ENCODE measurements around the gene KCNK7.
"Not testable (repeated sequence)": the region's sequence is repeated elsewhere in the genome, so short reads cannot be mapped to it uniquely, and the experiment has no call there.

Gene KCNK7

DNA sequence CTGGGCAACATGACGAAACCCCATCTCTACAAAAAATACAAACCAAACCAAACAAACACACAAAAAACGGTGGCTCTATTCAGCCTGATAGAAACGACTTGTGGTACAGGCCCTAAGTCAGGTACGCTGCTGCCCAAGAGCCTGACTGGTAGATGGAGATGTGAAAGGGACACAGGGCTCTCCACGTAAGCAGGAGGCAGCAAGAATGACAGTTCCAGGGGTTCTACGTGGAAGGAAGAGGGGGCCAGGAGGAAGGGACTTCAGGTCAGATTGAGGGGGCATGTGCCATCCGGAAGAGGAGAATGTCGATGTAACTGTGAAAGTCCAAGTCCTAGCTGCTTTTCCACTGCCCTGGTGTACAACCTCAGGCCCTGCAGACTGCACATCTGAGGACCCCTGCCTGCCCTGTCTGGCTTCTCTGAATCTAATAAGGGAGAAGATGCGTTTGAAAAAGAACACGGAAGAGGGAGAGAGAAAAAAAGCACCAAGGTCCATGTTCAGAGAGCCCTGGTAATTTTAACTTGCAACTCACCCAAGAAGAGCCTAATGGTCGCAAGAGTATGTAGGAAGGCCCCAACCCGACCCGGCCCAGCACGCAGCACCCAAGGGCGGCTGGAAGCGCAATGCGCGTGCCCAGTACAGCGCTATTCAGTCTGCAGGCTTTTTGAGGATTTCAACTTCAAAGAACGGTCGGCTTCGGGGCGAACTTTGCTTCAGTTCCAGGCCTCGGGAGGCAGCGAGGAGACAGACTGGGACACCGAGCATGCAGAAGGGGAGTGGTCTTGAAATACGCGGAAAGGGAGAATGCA lies 26.2 kb downstream of the KCNK7 start:
- Histone ChIP-seq H3K4me2 (ENCODE audit: low read length) (peak overlapping the region; percentile 87), H4K12ac (ENCODE audit: low read depth, low read length) (peak overlapping the region; percentile 6), H3K79me1 (ENCODE audit: low read length) (peaks cover 17% of the 10 kb centered on the region), H4K8ac (ENCODE audit: low read depth, low read length) (peak overlapping the region; percentile 89), H2BK5ac (ENCODE audit: low read depth, low read length, poor library complexity) (peak overlapping the region; percentile 74), H2AFZ (ENCODE audit: insufficient read depth, low read length, poor library complexity) (peak overlapping the region; percentile 75), H3K4me3 (ENCODE audit: low read depth, low read length) (peak overlapping the region; percentile 99), H3K4me1 (ENCODE audit: control insufficient read depth in 1 of 2, insufficient read depth in 2 of 2, low read length in 2 of 2) (peaks cover 24 to 28% of the 10 kb centered on the region in 2 experiments), H2BK120ac (ENCODE audit: insufficient read depth, low read length, poor library complexity) (peak overlapping the region; percentile 62), H3K9ac (ENCODE audit: low read length) (peak overlapping the region; percentile 77), H4K91ac (ENCODE audit: low read depth, low read length) (peak overlapping the region; percentile 73), H2BK12ac (ENCODE audit: low read length) (no peak overlapping the region), H3K23ac (ENCODE audit: low read length) (no peak overlapping the region), H3K4ac (ENCODE audit: low read depth, low read length) (peak overlapping the region; percentile 62), H3K14ac (ENCODE audit: low read length) (peak overlapping the region; percentile 42), H3K27ac (ENCODE audit: low read depth, low read length) (peak overlapping the region; percentile 91), H3K18ac (ENCODE audit: low read length) (peak overlapping the region; percentile 54), H3K27me3 (ENCODE audit: insufficient read depth, low read length) (no peaks in the 10 kb centered on the region), H3K9me3 (ENCODE audit: insufficient read depth, low read depth, low read length) (no peaks in the 10 kb centered on the region), H3K36me3 (ENCODE audit: control insufficient read depth in 1 of 2, insufficient read depth in 2 of 2, low read length in 2 of 2) (peaks cover 9 to 12% of the 10 kb centered on the region in 2 experiments), H3K79me2 (ENCODE audit: control insufficient read depth, insufficient read depth, low read length, poor library complexity) (peaks cover 13% of the 10 kb centered on the region), H2AK5ac (ENCODE audit: low read length) (peak overlapping the region; percentile 63)
- no peak for DNase-seq
- WGBS (ENCODE audit: extremely low coverage, insufficient coverage, insufficient read length): no CpG with 5 or more reads among the region's 28 CpGs

DNA sequence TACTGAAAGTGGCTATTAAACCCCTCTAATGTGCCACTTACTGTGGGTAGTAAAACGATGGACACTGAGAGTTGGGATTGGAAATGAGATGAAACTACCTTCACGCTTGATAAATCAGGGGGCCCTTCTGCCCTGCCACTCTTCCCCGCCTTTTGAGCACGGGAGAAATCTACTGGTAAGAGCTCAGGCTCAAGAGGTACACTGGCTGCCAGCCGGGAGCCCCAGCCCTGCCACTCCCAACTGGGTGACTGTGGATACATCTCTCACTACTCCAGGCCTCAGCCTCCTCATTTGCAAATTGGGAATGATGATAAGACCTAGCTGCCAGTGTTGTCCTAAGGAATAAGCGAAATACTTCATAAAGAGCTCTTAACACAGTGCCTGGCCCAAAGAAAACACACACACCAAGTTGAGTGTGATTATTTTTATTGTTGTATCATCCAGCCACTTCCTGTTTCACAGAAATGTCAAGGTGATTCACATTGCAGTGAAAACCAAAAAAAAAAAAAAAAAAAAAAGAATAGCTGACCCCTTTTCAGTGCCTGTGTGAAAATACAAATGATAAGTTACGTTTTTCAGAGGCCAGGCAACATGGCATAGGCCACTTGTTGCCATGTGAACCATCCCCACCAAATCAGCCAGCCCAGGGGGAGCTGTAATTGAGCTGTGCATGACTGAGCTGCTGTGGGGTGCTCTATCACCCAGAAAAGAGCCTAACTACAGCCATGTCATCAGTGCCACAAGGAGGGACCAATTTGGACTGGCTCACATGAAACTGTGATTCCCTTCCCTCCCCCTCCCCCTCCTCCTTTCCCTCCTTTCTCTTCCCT lies 29.8 kb downstream of the KCNK7 start:
- Histone ChIP-seq H3K79me2 (ENCODE audit: control insufficient read depth, insufficient read depth, low read length, poor library complexity) (peaks cover 11% of the 10 kb centered on the region), H3K9ac (ENCODE audit: low read length) (no peak overlapping the region), H2BK12ac (ENCODE audit: low read length) (no peak overlapping the region), H3K14ac (ENCODE audit: low read length) (no peak overlapping the region), H3K79me1 (ENCODE audit: low read length) (peaks cover 14% of the 10 kb centered on the region), H3K4ac (ENCODE audit: low read depth, low read length) (no peak overlapping the region), H2BK5ac (ENCODE audit: low read depth, low read length, poor library complexity) (no peak overlapping the region), H3K4me1 (ENCODE audit: control insufficient read depth in 1 of 2, insufficient read depth in 2 of 2, low read length in 2 of 2) (peaks cover 12% of the 10 kb centered on the region in 2 experiments), H3K27me3 (ENCODE audit: insufficient read depth, low read length) (no peaks in the 10 kb centered on the region), H3K4me2 (ENCODE audit: low read length) (no peak overlapping the region), H4K12ac (ENCODE audit: low read depth, low read length) (no peak overlapping the region), H4K91ac (ENCODE audit: low read depth, low read length) (no peak overlapping the region), H3K4me3 (ENCODE audit: low read depth, low read length) (no peak overlapping the region), H3K23ac (ENCODE audit: low read length) (no peak overlapping the region), H3K18ac (ENCODE audit: low read length) (no peak overlapping the region), H4K8ac (ENCODE audit: low read depth, low read length) (no peak overlapping the region), H3K36me3 (ENCODE audit: control insufficient read depth in 1 of 2, insufficient read depth in 2 of 2, low read length in 2 of 2) (peaks cover 0 to 3% of the 10 kb centered on the region in 2 experiments), H3K27ac (ENCODE audit: low read depth, low read length) (no peak overlapping the region), H2BK120ac (ENCODE audit: insufficient read depth, low read length, poor library complexity) (no peak overlapping the region), H3K9me3 (ENCODE audit: insufficient read depth, low read depth, low read length) (no peaks in the 10 kb centered on the region), H2AFZ (ENCODE audit: insufficient read depth, low read length, poor library complexity) (no peak overlapping the region), H2AK5ac (ENCODE audit: low read length) (no peak overlapping the region)
- no CpG with 5 or more reads among the region's 7 CpGs for WGBS (ENCODE audit: extremely low coverage, insufficient coverage, insufficient read length)
- no peak for DNase-seq

GRCh38 chr11:65564879-65565559 lies 30.6 kb downstream of the KCNK7 start:
- WGBS (ENCODE audit: extremely low coverage, insufficient coverage, insufficient read length): no CpG with 5 or more reads among the region's 12 CpGs
- not testable (repeated sequence) for H3K18ac ChIP-seq (ENCODE audit: low read length); H2BK12ac ChIP-seq (ENCODE audit: low read length)

DNA sequence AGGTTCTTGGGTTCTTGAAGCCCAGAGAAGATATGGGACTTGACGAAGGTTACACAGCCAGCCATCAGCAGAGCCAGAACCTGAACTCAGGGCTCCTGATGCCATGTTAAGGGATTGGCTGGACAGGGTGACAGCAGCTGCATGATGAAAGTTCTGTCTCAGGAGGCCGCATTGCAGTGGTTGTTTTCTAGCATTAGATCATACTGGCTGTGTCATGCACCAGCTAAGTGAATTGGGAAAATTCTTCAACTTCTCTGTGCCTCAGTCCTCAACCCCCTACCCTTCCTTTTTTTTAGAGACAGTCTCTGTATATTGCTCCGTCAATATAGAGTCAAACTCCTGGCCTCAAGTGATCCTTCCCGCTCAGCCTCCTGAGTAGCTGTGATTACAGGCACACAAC lies 32.0 kb downstream of the KCNK7 start:
- Histone ChIP-seq H3K4me1 (ENCODE audit: control insufficient read depth in 1 of 2, insufficient read depth in 2 of 2, low read length in 2 of 2) (peaks cover 17 to 26% of the 10 kb centered on the region in 2 experiments), H2AFZ (ENCODE audit: insufficient read depth, low read length, poor library complexity) (no peak overlapping the region), H3K36me3 (ENCODE audit: control insufficient read depth in 1 of 2, insufficient read depth in 2 of 2, low read length in 2 of 2) (no peaks in the 10 kb centered on the region), H3K4me2 (ENCODE audit: low read length) (no peak overlapping the region), H3K18ac (ENCODE audit: low read length) (no peak overlapping the region), H3K4ac (ENCODE audit: low read depth, low read length) (no peak overlapping the region), H4K91ac (ENCODE audit: low read depth, low read length) (no peak overlapping the region), H3K79me1 (ENCODE audit: low read length) (peaks cover 18% of the 10 kb centered on the region), H3K27ac (ENCODE audit: low read depth, low read length) (no peak overlapping the region), H4K8ac (ENCODE audit: low read depth, low read length) (no peak overlapping the region), H3K79me2 (ENCODE audit: control insufficient read depth, insufficient read depth, low read length, poor library complexity) (peaks cover 2% of the 10 kb centered on the region), H2AK5ac (ENCODE audit: low read length) (no peak overlapping the region), H2BK120ac (ENCODE audit: insufficient read depth, low read length, poor library complexity) (no peak overlapping the region), H3K9me3 (ENCODE audit: insufficient read depth, low read depth, low read length) (no peaks in the 10 kb centered on the region), H4K12ac (ENCODE audit: low read depth, low read length) (no peak overlapping the region), H3K14ac (ENCODE audit: low read length) (no peak overlapping the region), H3K23ac (ENCODE audit: low read length) (no peak overlapping the region), H2BK12ac (ENCODE audit: low read length) (no peak overlapping the region), H3K4me3 (ENCODE audit: low read depth, low read length) (no peak overlapping the region), H2BK5ac (ENCODE audit: low read depth, low read length, poor library complexity) (no peak overlapping the region), H3K9ac (ENCODE audit: low read length) (no peak overlapping the region), H3K27me3 (ENCODE audit: insufficient read depth, low read length) (no peaks in the 10 kb centered on the region)
- peak; percentile 91 to 93 for DNase-seq
- no CpG with 5 or more reads among the region's 4 CpGs for WGBS (ENCODE audit: extremely low coverage, insufficient coverage, insufficient read length)

More at GRCh38 chr11:65564879-65565559, 30.6 kb downstream of the KCNK7 start:
- H3K27me3 ChIP-seq (ENCODE audit: insufficient read depth, low read length); H3K27ac ChIP-seq (ENCODE audit: low read depth, low read length); H3K4me3 ChIP-seq (ENCODE audit: low read depth, low read length); H2BK120ac ChIP-seq (ENCODE audit: insufficient read depth, low read length, poor library complexity); H2AFZ ChIP-seq (ENCODE audit: insufficient read depth, low read length, poor library complexity); H3K23ac ChIP-seq (ENCODE audit: low read length); DNase-seq; H3K4me2 ChIP-seq (ENCODE audit: low read length); H3K4ac ChIP-seq (ENCODE audit: low read depth, low read length); H2BK5ac ChIP-seq (ENCODE audit: low read depth, low read length, poor library complexity); H2AK5ac ChIP-seq (ENCODE audit: low read length); H3K79me2 ChIP-seq (ENCODE audit: control insufficient read depth, insufficient read depth, low read length, poor library complexity); H4K8ac ChIP-seq (ENCODE audit: low read depth, low read length); H4K91ac ChIP-seq (ENCODE audit: low read depth, low read length); H3K9me3 ChIP-seq (ENCODE audit: insufficient read depth, low read depth, low read length); H4K12ac ChIP-seq (ENCODE audit: low read depth, low read length); H3K9ac ChIP-seq (ENCODE audit: low read length); H3K14ac ChIP-seq (ENCODE audit: low read length); H3K36me3 ChIP-seq (ENCODE audit: control insufficient read depth in 1 of 2, insufficient read depth in 2 of 2, low read length in 2 of 2): not testable (repeated sequence)
- Histone ChIP-seq H3K79me1 (ENCODE audit: low read length) (peaks cover 16% of the 10 kb centered on the region), H3K4me1 (ENCODE audit: control insufficient read depth in 1 of 2, insufficient read depth in 2 of 2, low read length in 2 of 2) (peaks cover 17 to 19% of the 10 kb centered on the region in 2 experiments)

Data from trophoblast cell (in vitro differentiated cells and primary cell).